Superior temporal gyrus (tissue), 1 donor: Measurements from ENCODE around the gene UBL3.

ENCODE experiments used
- DNase-seq: peaks from one replicate; pipeline ENCODE4 v3.0.0-alpha.2; 2016; ENCODE audit errors: extremely low spot score

The UBL3 gene

DNA sequence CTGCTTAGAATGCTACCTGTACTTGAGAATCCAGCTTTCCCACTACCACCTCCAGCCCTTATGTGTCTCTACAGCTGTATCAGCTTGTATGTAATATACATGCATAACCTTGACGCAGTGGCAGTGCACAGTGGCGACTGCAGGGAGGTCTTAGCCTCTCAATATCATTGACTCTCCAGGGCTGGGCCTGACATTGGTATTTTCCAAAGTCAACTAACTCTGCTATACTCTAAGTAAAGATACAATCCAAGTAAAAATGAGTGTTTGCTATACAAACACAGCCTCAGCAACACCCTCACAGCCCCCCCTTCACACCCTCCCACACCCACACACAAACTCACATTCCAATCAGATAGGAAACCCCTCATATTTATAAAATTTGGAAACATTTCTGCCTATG is 6.7 kb upstream of the UBL3 start:
- DNase-seq, result no peak

DNA sequence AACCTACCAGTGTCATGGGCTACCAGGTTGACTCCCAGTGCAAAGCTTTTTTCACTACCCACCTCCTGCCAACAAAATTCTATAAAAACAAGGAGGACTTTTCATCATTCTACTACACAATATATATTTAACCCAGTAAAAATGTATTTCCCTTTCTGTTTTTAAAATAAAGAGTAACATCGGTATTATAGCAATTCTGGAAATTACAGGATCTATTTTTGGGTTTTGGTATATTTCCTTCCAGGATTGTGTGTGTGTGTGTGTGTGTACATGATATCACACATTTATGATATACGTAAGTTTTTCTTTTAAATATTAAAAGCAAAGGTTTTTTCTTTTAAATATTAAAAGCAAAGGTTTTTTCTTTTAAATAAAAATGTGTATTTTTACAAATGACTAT is 6.0 kb upstream of the UBL3 start:
- no peak for DNase-seq

DNA sequence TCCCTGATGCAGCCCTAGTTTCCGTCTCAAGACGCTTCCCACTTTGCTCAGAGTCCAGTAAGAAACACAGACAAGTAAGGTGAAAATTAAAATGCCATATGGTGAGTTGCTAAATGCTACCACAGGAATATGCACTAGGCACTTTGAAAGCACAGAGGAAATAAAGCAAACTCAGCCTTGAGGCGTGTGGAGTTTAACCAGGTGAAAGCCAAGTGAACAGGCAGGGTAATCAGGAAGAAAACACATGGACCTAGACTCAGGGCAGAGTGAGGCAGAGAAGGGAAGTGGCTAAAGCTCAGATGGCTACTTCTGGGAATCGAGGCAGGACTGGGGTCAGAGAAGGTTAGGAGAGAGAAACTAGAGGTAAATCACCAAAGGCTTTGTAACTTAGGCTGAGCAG is 5.4 kb upstream of the UBL3 start:
- DNase-seq, result no peak

DNA sequence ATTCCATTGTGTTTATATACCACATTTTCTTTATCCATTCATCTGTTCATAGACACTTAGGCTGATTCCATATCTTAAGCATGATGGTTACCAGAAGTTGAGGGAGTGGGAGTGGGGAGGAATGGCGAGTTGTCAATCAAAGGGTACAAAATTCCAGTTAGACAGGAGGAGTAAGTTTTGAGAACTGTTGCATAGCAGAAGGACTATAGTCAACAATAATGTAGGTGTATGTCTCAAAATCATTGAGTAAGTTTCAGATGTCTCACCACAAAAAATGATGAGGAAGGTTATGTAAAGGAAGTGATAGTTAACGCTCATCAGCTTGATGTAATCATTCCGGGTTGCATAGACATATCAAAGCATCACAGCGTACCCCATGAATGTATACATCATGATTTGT is 4.6 kb upstream of the UBL3 start:
- DNase-seq, result no peak

DNA sequence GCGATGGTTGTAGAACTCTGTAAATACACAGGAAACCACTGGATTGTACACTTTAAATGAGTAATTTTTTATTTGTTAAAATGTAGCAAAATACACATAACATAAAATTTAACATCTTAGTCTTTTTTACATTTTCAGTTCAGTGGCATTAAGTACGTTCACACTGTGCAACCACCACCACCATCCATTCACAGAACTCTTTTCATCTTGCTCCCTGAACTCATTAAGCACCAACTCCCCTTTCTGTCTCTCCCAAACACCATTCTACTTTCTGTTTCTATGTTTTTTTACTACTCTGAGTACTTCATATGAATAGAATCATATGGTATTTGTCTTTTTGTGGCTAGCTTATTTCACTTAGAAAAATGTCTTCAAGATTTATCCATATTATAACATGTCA is 2.7 kb upstream of the UBL3 start:
- DNase-seq, result no peak

DNA sequence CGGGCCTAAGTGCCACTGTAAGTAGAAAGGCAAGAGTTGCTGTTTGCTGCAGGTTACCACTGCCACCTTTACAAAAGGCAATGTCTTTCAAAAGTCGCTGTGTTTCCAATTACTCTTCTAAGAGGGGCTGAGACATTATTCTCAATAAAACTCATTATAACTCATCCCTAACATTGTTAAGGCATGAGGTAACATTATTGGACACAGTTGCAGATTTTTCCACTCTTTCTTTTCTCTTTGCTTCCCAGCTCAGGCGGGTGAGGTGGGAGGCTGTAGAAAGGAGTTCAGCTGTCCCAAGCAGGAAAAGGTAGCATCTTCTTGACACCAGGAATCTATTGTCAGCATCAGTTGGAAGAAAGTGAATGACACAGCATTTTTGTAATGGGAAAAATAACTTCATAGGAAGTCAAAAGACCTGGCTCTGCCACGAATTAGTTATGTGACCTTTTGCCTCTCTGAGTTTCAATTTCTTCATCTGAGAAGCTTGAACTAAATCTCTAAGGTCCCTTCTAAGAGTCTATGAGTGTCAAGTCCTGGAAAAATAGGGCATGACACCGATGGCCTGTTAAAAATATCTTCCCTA is 2.1 kb upstream of the UBL3 start:
- no peak for DNase-seq

DNA sequence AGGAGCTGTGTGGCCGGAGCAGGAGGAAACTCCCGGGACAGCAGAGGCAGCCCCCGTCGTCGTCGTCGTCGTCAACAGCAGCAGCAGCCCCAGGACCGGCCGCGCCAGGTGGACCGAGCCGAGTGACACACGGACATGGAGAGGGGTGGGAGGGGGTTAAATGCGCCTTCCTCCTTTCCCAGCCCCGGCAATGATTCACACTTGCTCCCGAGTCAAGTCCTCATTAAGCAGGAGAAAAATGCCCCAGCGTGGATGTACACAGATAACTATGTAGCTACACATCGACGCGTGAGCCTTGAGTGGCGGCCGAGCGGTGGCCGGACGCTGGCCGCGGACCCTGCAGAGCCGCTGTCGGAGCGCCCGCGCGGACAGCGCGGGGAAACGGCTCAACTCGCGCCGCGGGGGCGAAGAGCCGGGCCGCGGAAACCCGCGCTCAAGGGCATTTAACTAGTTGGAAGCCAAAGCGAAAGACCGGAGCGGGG is 645 bp downstream of the UBL3 start:
- DNase-seq, result peak; percentile 74

DNA sequence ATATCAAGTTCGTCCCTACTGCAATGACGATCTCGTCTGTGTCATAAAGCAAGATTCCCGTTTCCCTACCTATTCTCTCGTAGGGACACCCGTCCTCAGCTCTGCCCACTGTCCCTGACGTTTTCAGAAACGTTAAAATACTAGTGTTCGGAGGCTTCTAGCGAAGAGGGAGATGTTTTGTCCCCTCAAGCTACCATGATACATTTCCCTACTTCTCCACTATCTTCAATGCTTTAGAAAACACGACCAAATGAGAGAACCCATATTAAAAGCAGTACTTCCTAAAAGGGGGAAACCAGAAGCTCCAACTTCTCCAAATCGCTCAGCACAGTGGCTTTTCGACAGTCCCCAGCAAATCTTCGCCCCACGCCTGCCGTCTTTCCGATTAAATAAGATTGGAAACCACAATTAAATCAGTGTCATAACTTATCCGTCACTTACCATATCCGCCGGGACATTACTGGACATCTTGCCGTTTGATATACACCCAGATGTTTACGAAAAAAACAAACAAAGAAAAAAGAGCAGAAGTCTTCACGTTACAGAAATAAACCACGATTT is 1.3 kb downstream of the UBL3 start:
- DNase-seq, result peak; percentile 79

DNA sequence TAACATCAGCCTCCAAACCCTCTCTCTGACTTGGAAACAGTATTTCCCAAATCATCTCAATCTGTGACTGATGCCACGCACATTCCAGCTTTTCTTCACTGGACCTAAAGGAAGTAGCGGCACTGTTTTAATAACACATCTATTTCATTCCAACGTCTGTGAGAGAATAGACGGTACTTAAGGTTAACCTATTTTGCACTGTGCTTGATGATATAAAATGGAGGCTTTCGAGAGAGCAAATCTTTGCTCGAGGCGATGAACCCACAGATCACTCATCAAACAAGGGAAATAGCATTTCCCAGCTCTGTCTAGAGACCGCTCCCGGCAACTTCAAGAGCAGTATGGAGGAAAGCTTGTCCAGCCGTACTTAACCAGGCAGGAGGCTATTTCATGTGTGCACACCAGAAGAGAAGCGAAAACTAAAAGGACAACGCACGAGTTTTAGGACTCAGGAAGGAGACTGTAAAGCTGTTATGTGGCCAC is 2.9 kb downstream of the UBL3 start:
- peak; percentile 81 for DNase-seq

DNA sequence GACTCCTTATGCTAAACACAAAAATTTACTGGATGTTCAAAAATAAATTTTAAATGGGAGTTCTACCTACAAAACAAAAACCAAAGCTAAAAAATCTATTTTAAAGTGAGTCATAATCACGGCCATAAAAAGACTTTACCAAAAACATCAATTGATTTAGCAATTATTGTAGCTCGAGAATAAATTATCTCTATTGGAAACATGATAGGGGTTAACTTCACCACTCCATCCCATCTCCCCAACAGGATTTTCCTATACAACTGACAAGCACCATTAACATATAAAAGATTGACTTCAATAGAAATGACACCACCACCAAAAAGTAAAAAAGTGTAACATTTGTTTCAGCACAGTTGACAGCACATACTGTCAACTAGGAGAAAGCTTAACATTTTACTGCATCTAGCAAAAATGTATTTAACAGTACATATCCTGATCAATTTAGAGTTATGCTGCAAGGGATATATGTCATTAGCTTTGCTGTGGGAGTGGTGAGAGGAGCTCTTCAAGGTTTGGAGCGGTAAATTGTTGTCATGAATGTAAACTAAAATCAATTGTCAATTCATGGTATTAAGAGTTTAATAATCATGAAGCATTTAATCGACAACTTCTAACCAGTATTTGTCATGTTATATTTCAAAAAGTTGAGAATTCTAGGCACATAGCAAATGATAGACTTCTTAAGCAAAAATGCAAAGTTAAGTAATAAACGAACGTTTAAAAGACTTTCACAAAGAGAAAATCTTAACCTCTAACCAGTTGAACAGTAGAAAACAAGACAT is 3.8 kb downstream of the UBL3 start:
- DNase-seq, result peak; percentile 78

DNA sequence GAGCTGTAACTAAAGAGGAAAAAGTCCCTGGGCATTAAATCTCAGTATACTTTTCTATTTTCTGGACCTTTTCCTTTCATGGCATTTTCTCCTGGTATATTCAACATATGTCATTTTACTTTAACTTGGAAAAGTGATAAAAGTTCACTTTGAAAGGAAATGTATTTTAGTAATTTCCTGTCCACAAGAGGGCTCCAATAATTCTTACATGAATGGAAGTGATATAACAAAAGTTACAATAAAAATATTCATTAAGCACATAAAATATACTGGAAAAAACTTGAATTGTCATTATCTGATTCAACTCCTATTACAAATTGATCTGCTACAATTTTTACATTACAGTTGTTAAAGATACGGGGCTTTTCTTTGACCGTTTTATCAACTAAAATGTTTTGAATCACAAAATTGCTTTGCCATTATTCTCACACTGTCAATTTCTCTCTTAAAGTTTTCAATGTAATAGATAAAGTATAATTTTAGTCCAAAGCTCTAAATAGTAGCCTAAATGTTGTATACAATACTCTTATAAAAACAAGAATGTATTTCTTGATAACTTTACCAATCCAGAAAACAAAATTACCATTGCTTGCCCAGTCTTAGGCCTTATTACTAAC is 4.9 kb downstream of the UBL3 start:
- DNase-seq, result peak; percentile 82

DNA sequence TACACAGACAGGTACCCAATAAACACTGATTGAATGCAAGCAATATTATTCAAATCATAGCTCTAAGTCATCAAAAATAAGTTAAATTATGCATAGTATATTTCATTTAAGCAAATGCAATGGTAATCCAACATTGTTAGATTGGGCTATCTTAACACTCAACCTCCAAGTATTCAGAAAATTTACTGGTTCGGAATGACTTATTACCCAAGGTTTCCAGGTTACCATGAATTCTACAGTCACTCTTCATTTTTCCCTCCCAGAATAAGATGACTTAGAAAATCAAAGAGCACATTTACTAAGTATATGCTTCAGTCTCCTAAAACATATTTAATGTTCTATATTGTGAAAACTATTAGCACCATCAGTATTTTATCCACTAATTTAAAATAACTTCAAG is 6.0 kb downstream of the UBL3 start:
- DNase-seq, result no peak

DNA sequence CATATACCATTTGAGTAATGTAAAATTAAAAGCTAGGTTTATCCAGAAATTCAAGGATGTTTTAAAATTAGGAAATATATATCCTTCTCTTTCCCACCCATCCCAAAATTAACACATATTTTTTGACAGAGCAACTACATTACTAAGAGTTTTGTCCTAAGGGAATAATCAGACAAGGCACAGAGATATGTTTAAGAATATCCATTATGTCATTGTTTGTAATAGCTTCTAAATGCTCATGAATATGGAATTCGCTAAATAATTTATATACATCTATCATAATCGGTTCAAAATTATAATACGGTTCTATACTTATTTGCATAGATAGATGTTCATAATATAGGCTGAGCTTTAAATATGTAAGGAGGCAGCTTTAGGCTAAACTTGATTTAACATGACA is 9.8 kb downstream of the UBL3 start:
- no peak for DNase-seq

DNA sequence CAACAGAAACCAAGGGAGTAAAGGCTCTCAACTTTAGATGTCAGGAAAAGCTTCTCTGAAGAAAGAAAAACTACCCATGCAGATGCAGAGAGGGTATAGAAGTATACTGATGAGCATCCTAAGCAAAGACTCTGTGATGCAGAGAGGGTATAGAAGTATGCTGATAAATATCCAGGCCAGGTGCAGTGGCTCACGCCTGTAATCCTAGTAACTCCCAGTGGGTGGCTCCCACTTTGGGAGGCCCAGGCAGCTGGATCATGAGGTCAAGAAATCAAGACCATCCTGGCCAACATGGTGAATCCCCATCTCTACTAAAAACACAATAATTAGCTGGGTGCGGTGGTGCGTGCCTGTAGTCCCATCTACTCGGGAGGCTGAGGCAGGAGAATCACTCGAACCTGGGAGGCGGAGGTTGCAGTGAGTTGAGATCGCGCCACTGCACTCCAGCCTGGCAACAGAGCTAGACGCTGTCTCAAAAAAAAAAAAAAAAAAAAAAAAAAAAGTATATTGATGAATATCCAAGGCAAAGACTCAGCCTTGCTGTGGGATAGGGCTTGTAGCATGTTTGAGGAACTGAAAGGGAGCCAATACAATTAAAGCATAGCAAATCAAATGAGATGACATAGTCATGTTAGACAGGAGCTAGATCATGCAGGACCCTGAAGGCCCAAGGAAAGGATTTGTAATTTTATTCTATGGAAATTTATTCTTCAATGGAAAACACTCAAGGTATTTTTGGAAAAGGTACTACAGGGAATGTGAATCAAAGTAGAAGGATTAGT is 14.9 kb downstream of the UBL3 start:
- no peak for DNase-seq

DNA sequence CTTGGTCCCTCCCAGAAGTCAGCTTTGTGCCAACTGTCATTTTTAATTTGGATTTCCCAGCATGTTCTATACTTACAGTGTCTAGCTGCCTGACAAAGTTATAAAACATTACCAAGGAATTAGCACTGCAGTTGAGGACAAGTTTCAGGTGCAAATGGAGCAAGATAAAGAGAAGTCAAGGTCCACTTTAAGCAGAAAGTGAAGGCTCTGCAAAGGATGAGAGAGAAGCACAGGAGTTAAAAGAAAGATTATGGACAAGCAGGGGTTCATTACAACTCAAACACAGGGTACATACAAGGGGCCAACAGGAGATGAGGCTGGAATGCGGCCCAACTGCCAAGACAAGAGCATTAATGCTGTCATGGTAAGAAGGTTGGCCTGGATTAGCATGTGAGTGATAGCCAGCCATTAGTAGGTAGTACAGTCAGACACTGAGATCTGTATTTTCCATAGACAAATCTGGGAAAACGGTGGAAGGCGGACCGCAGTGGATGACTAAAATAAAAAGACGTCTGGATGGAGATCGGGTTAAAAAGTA is 17.6 kb downstream of the UBL3 start:
- no peak for DNase-seq

DNA sequence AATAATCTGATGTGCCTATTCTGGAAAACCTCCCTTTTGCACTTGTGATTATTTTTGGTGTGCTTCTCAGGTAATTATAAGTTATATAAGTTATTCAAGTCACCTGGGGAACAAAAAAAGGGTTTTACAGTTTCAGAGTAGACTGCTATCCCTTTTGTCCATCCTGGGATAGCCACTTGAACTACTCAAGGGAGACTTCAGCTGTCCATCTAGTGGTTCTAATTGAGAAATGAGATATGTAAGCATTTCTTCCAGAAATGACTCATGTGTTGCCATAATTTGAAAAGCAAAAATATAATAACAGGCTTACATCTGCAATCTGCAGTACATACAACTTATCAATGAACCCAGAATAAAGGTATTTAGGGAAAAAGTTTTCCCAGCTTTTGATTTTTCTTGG is 20.4 kb downstream of the UBL3 start:
- no peak for DNase-seq

DNA sequence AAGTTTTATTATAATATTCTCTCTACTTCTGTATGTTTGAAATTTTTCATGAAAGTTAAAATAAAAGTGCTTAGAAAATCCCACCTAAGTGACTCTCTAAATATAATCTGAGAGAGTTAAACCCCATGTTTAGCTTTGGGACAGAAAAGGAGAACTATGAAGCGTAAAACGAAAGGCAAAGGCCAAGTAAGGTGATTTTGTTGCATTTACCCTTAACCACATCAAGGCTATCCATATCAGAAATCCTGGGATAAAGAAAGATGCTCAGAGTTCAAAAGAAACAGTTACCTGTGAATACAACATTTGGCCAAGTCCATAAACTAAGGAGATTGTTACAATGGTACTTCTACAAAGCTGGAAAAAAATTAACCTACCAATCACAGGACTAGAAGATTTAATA is 31.3 kb downstream of the UBL3 start:
- DNase-seq, result no peak

DNA sequence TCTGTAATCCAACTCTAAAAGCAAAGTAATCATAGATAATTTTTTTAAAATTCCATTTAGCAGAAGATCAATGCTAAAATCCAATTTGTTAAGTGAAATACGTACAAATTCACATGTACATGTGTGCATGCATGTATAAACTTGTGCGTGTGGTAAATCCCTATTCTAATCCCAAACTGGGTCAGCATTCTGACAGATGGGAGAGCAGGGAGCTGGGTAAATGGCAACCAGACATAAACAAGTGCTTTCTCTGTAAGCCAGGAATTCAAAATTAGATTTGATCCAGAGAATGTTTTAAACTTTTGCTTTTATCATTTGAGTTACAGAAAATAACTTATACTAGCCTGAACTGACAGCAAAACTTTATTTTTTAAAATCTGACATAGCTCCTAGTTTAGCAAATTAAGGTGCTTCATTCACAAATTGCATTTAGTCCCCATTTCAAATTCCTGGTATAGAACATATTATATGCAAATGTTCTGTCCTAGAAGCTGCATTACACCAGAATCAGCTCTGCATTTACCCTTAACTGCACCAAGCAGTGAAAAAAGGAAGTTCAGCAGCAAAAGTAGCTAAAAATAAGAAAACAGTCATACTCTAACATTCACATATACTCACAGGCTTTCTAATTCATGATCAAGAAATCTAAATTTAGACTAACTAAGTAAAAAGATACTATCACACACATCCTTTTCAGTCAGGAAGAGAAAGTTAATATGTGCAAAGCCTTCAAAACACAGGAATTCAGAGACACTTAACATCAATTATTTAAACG is 32.6 kb downstream of the UBL3 start:
- no peak for DNase-seq

DNA sequence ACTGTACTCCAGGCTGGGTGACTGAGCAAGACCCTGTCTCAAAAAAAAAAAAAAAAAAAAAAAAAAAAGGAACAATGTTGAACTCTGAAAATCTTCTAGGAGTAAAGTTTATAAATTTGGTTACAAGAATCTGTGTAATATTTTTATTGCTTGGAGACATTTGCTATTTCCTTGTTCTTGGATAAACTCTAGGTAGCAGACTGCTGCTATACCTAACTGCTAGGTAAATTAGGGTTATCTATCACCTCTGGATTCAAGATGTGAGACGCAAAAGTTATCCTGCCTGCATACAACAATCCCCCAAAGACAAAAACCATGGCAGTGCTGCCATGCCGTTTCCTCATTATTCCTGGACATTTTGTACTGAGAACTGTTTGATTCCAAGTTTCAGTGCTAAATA is 33.7 kb downstream of the UBL3 start:
- no peak for DNase-seq

DNA sequence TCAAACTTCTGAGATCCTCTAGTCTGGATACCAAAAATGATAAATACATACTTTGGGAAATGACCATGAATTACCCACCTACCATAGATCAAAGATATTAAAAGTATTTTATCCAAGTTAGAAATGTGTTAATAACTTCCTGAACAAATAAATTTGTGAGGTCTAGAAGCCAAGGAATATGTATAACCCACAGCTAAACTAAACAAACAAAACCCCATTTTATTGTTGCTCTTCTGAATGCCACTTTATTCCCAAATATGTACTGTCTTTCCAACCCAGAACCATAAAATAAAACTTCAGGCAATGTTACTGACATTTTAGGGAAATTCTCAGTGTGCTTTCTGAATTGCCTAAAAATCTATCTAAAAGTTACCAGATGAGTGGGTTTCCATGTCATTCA is 35.1 kb downstream of the UBL3 start:
- no peak for DNase-seq

DNA sequence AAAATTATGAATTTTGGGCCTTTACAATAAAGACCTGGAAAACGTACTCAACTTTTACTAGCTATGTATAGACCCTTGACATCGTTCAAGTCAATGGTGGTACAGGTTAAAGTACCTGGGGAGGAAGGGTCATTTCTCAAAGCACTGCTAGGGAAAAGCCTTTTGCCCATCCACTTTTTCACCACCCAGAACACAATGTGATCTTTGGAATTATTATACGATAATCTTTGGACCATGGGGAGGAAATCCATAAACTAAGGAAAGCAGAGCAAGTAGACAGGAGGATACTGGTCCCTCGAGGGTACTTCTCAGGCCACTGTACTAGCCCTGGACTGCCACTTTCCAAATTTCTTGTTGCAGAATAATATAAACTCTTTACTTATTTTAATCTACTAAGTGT is 39.5 kb downstream of the UBL3 start:
- no peak for DNase-seq
